ENCODE measurements around the gene LRRC63. TPM values are rescaled to one million over a fixed set of nuclear protein-coding genes. Genes with fewer than 3 reads are reported as not detected.

The LRRC63 gene
- polyA plus RNA-seq, 3 donors from 2014 or later: 0.10 to 1.1 (median 0.12) TPM

DNA sequence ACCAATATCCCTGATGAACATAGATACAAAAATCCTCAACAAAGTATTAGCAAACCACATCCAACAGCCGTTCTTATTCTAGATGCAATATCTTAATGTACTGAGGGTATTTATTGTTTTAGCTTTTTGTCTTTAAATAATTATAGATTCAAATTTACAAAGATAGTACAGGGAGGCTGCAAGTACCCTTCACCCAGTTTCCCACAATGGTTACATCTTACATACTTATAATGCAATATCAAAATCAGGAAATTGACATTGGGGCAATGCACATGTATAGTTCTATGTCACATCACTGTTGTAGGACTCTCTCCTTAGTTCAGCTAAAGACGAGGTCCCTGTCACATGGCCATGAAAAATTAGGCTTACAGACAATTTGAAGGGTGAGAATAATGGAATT is 99.5 kb downstream of the LRRC63 start:
- DNase-seq: no peak
- no peaks in the 10 kb centered on the region for H3K9me3 Mint-ChIP-seq
- no peak overlapping the region for H3K4me3 Mint-ChIP-seq
- peak overlapping the region in 2 of 6 donors; percentile 19 to 41 for H3K27ac Mint-ChIP-seq
- peaks cover 30 to 35% of the 10 kb centered on the region in 2 donors for H3K4me1 Mint-ChIP-seq
- peaks cover 0 to 4% (median 3%) of the 10 kb centered on the region in 3 donors for H3K36me3 Mint-ChIP-seq
- H3K27me3 Mint-ChIP-seq (ENCODE audit: low read depth in 3 of 3): peaks cover 0 to 5% (median 1%) of the 10 kb centered on the region in 3 donors

DNA sequence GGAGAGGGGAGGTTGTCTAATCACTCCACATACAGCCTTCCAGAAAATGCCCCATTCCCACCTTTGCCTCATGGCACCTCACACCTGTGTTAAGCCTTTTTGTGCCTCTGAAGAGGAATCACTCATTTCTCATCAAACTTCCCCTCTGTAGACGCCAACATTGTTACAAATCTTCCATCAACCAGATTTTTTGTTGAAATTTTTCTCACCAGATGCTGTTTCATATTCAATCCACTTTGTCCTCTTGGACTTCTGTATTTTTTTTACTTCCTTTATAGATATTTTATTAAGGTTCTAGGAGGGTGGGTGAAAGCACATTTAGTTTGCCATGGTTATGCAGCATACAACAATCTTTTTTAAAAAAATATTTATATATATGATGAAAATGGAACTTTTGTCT is 101.3 kb downstream of the LRRC63 start:
- Mint-ChIP-seq H3K27me3 (ENCODE audit: low read depth in 3 of 3) (peaks cover 0 to 5% (median 1%) of the 10 kb centered on the region in 3 donors), H3K9me3 (no peaks in the 10 kb centered on the region), H3K36me3 (peaks cover 0 to 4% (median 3%) of the 10 kb centered on the region in 3 donors), H3K4me3 (peak overlapping the region in 4 of 5 donors; percentile 34 to 83 (median 75)), H3K27ac (peak overlapping the region; percentile 96 to 99 (median 98)), H3K4me1 (peaks cover 30 to 35% of the 10 kb centered on the region in 2 donors)
- peak in 2 of 3 donors; percentile 2 to 5 for DNase-seq

DNA sequence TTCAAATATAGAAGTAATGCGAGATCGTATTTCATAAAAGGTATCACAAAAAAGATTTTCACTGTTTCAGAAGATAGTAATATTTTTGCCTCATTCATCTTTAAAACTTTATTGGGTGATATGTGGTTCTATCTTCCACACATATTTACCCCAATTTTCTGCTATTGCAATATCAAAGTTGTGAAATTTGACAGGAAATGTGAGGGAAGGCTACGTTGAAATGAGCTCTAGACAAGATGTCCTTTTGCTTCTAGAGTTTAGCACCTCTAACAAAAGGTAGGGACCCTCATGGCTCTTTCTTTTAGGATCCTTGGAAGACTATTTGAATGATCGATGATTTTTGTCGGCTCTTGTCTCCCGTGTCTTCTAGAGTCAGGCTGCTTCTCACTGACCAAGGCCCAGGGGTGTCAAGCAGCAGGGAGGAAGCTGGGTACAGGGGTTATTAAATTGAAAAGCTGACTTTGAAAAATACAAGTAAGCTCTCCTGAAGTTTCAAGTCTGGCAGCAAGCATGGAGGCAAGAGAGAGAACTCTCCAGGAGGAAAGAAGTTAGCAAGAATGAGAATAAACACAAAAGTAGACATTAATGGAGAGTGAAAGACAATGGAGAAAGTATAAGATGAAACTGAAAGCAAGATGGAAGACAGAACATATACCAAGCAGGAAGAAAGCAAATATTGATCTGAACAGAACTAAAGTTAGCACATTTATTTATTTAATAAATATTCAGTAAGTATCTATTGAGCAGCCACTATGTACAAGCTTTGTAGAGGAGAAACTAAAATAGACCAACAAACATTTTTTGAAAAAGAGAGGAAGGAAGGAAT is 101.9 kb downstream of the LRRC63 start:
- H3K36me3 Mint-ChIP-seq: peaks cover 0 to 4% (median 3%) of the 10 kb centered on the region in 3 donors
- DNase-seq: peak; percentile 55 to 62 (median 61)
- H3K27ac Mint-ChIP-seq: peak overlapping the region; percentile 96 to 99 (median 98)

DNA sequence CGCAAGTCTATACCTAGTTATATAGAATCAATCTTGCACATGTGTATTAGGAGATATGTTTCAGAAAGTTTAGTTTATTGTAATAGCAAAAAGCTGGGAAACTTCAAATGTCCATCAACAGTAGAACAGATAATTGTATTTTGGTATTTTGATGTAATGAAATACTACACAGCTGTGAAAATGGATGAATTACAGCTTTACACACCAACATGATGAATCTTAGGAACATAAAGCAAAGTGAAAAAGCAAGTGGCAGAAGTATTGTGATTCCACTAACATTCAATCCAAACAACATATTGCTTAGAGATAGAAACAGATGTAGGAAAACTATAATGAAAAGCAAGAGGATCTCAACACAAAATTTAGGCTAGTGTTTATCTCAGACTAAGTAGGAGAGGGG is 102.9 kb downstream of the LRRC63 start:
- Mint-ChIP-seq H3K4me1 (peaks cover 30 to 42% of the 10 kb centered on the region in 2 donors), H3K27ac (peak overlapping the region in 5 of 6 donors; percentile 96 to 99 (median 99)), H3K36me3 (peaks cover 0 to 4% (median 3%) of the 10 kb centered on the region in 3 donors), H3K27me3 (ENCODE audit: low read depth in 3 of 3) (peaks cover 0 to 3% (median 0%) of the 10 kb centered on the region in 3 donors), H3K4me3 (no peak overlapping the region), H3K9me3 (no peaks in the 10 kb centered on the region)
- no peak for DNase-seq

More for the DNA sequence above, 101.9 kb downstream of the LRRC63 start:
- peaks cover 0 to 5% (median 0%) of the 10 kb centered on the region in 3 donors for H3K27me3 Mint-ChIP-seq (ENCODE audit: low read depth in 3 of 3)
- H3K4me1 Mint-ChIP-seq: peaks cover 30 to 35% of the 10 kb centered on the region in 2 donors
- peak overlapping the region; percentile 69 to 83 (median 70) for H3K4me3 Mint-ChIP-seq
- no peaks in the 10 kb centered on the region for H3K9me3 Mint-ChIP-seq

DNA sequence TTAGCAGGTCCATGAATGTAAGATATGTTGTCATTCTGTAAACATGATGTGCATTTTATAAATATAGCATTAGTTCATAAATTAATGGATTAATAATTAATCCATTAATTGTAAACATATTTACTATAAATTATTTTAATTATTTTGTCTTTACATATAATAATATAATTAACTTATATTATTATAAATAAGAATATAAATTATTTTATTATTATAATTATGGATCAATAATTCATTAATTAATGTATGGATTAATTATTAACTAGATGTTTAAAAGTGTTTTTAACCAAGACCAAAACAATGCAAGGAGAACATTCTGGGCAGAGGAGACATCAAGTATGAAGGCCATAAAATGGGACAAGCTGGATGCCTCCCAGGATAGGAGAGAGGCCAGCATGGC is 103.3 kb downstream of the LRRC63 start:
- peaks cover 0 to 4% (median 3%) of the 10 kb centered on the region in 3 donors for H3K36me3 Mint-ChIP-seq
- no peak for DNase-seq
- peak overlapping the region in 5 of 6 donors; percentile 5 to 98 (median 66) for H3K27ac Mint-ChIP-seq
- peaks cover 30 to 42% of the 10 kb centered on the region in 2 donors for H3K4me1 Mint-ChIP-seq
- peaks cover 0 to 3% (median 0%) of the 10 kb centered on the region in 3 donors for H3K27me3 Mint-ChIP-seq (ENCODE audit: low read depth in 3 of 3)
- H3K9me3 Mint-ChIP-seq: no peaks in the 10 kb centered on the region
- H3K4me3 Mint-ChIP-seq: no peak overlapping the region

DNA sequence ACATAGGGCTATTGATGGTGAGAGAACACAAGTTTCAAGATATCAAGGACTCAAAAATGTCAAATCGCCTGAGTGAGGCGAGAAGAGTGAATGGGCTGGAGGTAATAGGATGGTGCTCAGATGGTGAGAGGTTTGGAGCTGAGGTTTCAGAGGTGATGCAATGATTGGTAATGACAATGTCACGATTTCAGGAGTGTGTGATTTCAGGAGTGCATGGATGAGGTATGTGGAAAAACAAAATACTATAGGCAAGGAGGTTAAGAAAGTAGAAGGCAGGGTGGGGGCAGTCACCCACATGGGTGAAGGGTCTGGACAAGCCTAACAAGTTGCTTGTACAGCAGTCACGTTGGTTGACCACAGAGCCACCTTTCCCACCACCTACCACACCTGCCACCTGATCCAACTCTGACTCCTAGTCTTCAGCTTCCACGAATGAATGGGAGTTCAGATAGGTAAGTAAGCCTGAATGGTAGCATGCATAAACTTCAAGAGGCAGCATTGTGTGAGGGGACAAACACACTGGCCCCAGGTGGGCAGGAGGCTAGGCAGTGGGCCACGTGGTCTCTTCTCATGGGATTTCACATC is 103.9 kb downstream of the LRRC63 start:
- H3K4me3 Mint-ChIP-seq: no peak overlapping the region
- peaks cover 0 to 2% (median 0%) of the 10 kb centered on the region in 3 donors for H3K27me3 Mint-ChIP-seq (ENCODE audit: low read depth in 3 of 3)
- no peak for DNase-seq
- peak overlapping the region; percentile 5 to 88 (median 62) for H3K27ac Mint-ChIP-seq
- no peaks in the 10 kb centered on the region for H3K9me3 Mint-ChIP-seq
- H3K36me3 Mint-ChIP-seq: peaks cover 0 to 4% (median 3%) of the 10 kb centered on the region in 3 donors
- H3K4me1 Mint-ChIP-seq: peaks cover 35 to 46% of the 10 kb centered on the region in 2 donors

DNA sequence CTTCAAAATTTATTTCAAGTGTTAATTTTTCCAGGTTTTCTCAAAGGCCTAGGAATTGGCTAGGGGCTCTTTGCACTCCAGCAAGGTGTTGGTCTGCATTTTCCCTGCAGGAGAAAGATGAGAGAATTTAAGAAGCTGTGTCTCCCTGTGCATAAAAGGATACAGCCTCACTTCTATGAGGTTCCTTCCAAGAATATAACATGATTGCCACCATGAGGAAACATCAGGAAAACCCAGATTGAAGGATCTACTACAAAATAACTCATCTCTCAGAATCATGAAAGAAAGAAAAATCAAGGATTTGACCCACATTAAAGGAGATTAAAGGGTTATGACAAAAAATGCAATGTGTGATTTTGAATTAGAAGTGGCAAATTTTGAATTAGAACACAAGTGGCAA is 105.4 kb downstream of the LRRC63 start:
- Mint-ChIP-seq H3K27me3 (ENCODE audit: low read depth in 3 of 3) (peaks cover 0 to 2% (median 0%) of the 10 kb centered on the region in 3 donors), H3K9me3 (no peaks in the 10 kb centered on the region), H3K4me3 (no peak overlapping the region), H3K36me3 (peaks cover 0 to 4% (median 0%) of the 10 kb centered on the region in 3 donors), H3K27ac (peak overlapping the region in 1 of 6 donors; percentile 40), H3K4me1 (peaks cover 41 to 51% of the 10 kb centered on the region in 2 donors)
- DNase-seq: no peak

DNA sequence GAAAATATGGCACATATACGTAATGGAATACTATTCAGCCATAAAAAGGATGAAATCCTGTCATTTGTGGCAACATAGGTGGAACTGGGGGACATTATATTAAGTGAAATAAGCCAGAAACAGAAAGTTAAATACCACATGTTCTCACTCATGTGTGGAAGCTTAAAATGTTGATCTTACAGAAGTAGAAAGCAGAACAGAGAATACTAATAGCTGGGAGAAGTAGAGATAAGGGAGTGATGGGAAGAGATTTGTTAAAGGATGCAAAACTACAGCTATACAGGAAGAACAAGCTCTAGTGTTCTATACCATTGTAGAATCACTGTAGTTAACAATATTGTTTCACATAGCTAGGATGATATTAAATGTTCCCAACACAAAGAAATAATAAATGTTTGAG is 107.3 kb downstream of the LRRC63 start:
- no peak for DNase-seq
- H3K27ac Mint-ChIP-seq: peak overlapping the region in 3 of 6 donors; percentile 13 to 42 (median 14)
- no peak overlapping the region for H3K4me3 Mint-ChIP-seq
- peaks cover 25 to 36% of the 10 kb centered on the region in 2 donors for H3K4me1 Mint-ChIP-seq
- peaks cover 0 to 2% (median 0%) of the 10 kb centered on the region in 3 donors for H3K27me3 Mint-ChIP-seq (ENCODE audit: low read depth in 3 of 3)
- peaks cover 0 to 2% (median 0%) of the 10 kb centered on the region in 3 donors for H3K36me3 Mint-ChIP-seq
- no peaks in the 10 kb centered on the region for H3K9me3 Mint-ChIP-seq

DNA sequence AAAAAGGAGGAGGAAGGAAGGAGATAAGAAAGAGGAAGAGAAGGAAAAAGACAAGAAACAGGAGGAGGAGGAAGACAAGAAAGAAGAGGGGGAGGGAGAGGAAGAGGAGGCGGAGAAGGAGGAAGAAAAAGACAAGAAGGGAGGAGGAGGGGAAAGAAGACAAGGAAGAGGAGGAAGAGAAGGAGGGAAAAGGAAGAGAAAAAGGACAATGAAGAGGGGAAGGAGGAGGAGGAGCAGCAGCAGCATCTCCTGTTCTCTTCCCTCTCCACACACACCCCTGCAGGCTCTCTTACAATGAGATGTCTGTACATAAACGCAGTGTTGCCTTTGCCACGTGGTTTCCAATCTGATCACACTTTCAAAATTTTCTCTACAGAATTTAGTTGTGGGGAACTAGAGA is 108.7 kb downstream of the LRRC63 start:
- H3K9me3 Mint-ChIP-seq: no peaks in the 10 kb centered on the region
- H3K36me3 Mint-ChIP-seq: no peaks in the 10 kb centered on the region
- peak in 2 of 3 donors; percentile 12 to 15 for DNase-seq
- H3K27me3 Mint-ChIP-seq (ENCODE audit: low read depth in 3 of 3): peaks cover 0 to 1% (median 0%) of the 10 kb centered on the region in 3 donors
- peak overlapping the region in 5 of 6 donors; percentile 53 to 96 (median 61) for H3K27ac Mint-ChIP-seq
- H3K4me1 Mint-ChIP-seq: peaks cover 19 to 26% of the 10 kb centered on the region in 2 donors
- peak overlapping the region in 1 of 5 donors; percentile 9 for H3K4me3 Mint-ChIP-seq

DNA sequence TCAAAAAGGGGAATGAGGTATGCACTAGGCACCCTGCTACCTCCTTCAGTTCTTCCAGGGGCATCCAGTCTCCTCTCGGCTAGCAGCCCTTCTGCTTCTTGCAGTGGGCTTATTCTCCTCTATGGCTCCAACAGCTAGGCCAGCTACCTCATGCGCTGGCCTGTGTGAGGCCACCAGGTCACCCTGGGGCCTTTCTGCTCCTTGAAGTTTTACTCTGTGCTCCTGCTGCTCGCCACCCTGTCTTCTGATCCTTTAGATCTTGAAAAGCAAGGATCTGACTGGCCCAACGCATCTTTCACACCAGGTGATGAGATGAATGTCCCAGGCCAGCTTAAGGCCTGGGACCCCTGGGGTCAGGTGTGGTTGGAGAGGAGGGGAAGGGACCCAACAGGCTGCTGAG is 109.1 kb downstream of the LRRC63 start:
- no peaks in the 10 kb centered on the region for H3K27me3 Mint-ChIP-seq (ENCODE audit: low read depth in 3 of 3)
- no peaks in the 10 kb centered on the region for H3K9me3 Mint-ChIP-seq
- H3K27ac Mint-ChIP-seq: peak overlapping the region in 5 of 6 donors; percentile 53 to 96 (median 90)
- peaks cover 17 to 24% of the 10 kb centered on the region in 2 donors for H3K4me1 Mint-ChIP-seq
- H3K4me3 Mint-ChIP-seq: peak overlapping the region in 2 of 5 donors; percentile 66 to 77
- no peaks in the 10 kb centered on the region for H3K36me3 Mint-ChIP-seq
- no peak for DNase-seq

DNA sequence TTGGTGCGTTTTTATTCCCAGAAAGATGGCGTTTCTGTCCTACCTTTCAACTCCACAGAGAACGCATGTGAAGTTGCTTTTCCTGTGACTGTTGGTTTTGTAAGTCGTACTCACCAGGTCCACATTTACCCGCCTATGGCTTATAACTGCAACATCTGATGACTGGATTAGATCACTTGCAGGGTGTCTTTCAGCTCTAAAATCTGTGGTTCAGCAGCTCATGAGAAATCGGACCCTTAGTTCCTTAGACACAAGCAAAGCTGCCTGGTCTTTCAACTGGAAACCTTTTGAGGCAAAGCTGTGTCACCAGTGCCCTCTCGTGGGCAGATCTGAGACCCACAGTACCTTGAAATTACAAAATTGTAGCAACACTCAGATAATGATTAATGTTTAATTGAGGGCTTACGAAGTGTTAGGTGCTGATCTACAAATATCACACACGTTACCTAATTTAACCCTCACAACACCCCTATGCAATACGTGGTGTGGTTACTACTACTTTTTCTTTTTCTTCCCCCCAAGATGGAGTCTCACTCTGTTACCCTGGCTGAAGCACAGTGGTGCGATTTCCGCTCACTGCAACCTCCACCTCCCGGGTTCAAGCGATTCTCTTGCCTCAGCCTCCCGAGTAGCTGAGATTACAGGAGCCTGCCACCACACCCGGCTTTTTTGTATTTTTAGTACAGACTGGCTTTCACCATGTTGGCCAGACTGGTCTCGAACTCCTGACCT is 109.9 kb downstream of the LRRC63 start:
- peak; percentile 64 to 70 (median 66) for DNase-seq
- no peaks in the 10 kb centered on the region for H3K27me3 Mint-ChIP-seq (ENCODE audit: low read depth in 3 of 3)
- peak overlapping the region; percentile 80 to 96 (median 88) for H3K27ac Mint-ChIP-seq
- H3K36me3 Mint-ChIP-seq: no peaks in the 10 kb centered on the region
- peak overlapping the region; percentile 27 to 77 (median 66) for H3K4me3 Mint-ChIP-seq
- H3K9me3 Mint-ChIP-seq: no peaks in the 10 kb centered on the region
- H3K4me1 Mint-ChIP-seq: peaks cover 17 to 24% of the 10 kb centered on the region in 2 donors

DNA sequence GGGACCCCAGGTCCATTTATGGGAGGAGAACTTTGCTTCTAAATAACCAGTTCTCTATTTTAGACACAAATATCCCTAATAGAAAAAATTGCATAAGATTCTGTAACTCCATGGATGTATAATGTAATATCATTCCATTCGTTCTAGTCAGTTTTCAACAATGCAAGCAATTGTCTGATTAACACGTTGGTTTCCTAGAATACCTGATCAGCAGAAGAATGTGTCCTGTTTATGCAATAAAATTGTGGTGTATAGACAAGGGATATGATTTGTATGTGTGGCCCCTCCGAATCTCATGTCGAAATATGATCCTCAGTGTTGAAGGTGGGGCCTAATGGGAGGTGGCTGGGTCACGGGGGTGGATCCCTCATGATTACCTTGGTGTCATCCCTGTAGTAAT is 113.2 kb downstream of the LRRC63 start:
- DNase-seq: no peak
- H3K4me1 Mint-ChIP-seq: peaks cover 17% of the 10 kb centered on the region in 2 donors
- no peak overlapping the region for H3K4me3 Mint-ChIP-seq
- no peaks in the 10 kb centered on the region for H3K36me3 Mint-ChIP-seq
- peaks cover 2 to 5% (median 4%) of the 10 kb centered on the region in 3 donors for H3K27me3 Mint-ChIP-seq (ENCODE audit: low read depth in 3 of 3)
- H3K27ac Mint-ChIP-seq: no peak overlapping the region
- no peaks in the 10 kb centered on the region for H3K9me3 Mint-ChIP-seq

Measured in immature natural killer cell (primary cell).